ENCODE measurements around the gene TBC1D1.

TBC1D1 gene

GRCh38 chr4:38150766-38151165 is 259.9 kb downstream of the TBC1D1 start:
- no peak for TF ChIP-seq CTCF (IDR thresholded peaks at IDR 0.05; ENCODE audit: unreplicated experiment in 3 of 3)
- Mint-ChIP-seq H3K36me3 (ENCODE audit: low read depth) (no peaks in the 10 kb centered on the region), H3K27me3 (ENCODE audit: low read depth) (peaks cover 3% of the 10 kb centered on the region), H3K4me1 (peaks cover 54% of the 10 kb centered on the region), H3K9me3 (no peaks in the 10 kb centered on the region), H3K4me3 (no peak overlapping the region), H3K27ac (peak overlapping the region; percentile 68 to 94 (median 91))

- Mint-ChIP-seq H3K9me3 (no peaks in the 10 kb centered on the region), H3K27ac (peak overlapping the region in 1 of 3 experiments; percentile 33), H3K36me3 (ENCODE audit: low read depth) (no peaks in the 10 kb centered on the region), H3K27me3 (ENCODE audit: low read depth) (peaks cover 4% of the 10 kb centered on the region), H3K4me3 (no peak overlapping the region), H3K4me1 (peaks cover 58% of the 10 kb centered on the region)
- no peak for TF ChIP-seq CTCF (IDR thresholded peaks at IDR 0.05; ENCODE audit: unreplicated experiment in 3 of 3)
These were observed 261.0 kb downstream of the TBC1D1 start for GRCh38 chr4:38151873-38152272.

- no peak for TF ChIP-seq CTCF (IDR thresholded peaks at IDR 0.05; ENCODE audit: unreplicated experiment in 3 of 3)
- Mint-ChIP-seq H3K4me1 (peaks cover 58% of the 10 kb centered on the region), H3K4me3 (no peak overlapping the region), H3K36me3 (ENCODE audit: low read depth) (no peaks in the 10 kb centered on the region), H3K9me3 (no peaks in the 10 kb centered on the region), H3K27ac (peak overlapping the region; percentile 33 to 68 (median 39)), H3K27me3 (ENCODE audit: low read depth) (peaks cover 4% of the 10 kb centered on the region)
These were observed 261.4 kb downstream of the TBC1D1 start for GRCh38 chr4:38152305-38152704.

GRCh38 chr4:38152721-38153386 is 262.0 kb downstream of the TBC1D1 start:
- Mint-ChIP-seq H3K4me3 (no peak overlapping the region), H3K36me3 (ENCODE audit: low read depth) (no peaks in the 10 kb centered on the region), H3K4me1 (peaks cover 58% of the 10 kb centered on the region), H3K9me3 (no peaks in the 10 kb centered on the region), H3K27me3 (ENCODE audit: low read depth) (peaks cover 4% of the 10 kb centered on the region), H3K27ac (peak overlapping the region; percentile 33 to 68 (median 39))
- no peak for TF ChIP-seq CTCF (IDR thresholded peaks at IDR 0.05; ENCODE audit: unreplicated experiment in 3 of 3)

GRCh38 chr4:38153387-38153760 is 262.5 kb downstream of the TBC1D1 start:
- H3K27me3 Mint-ChIP-seq (ENCODE audit: low read depth), result peaks cover 4% of the 10 kb centered on the region
- TF ChIP-seq CTCF (IDR thresholded peaks at IDR 0.05; ENCODE audit: unreplicated experiment in 3 of 3), result no peak
- no peak overlapping the region for H3K4me3 Mint-ChIP-seq

GRCh38 chr4:38154252-38154651 is 263.4 kb downstream of the TBC1D1 start:
- Mint-ChIP-seq H3K9me3 (no peaks in the 10 kb centered on the region), H3K27ac (peak overlapping the region; percentile 9 to 77 (median 55)), H3K4me1 (peaks cover 60% of the 10 kb centered on the region), H3K27me3 (ENCODE audit: low read depth) (peaks cover 4% of the 10 kb centered on the region), H3K4me3 (peak overlapping the region in 1 of 3 experiments; percentile 15), H3K36me3 (ENCODE audit: low read depth) (no peaks in the 10 kb centered on the region)
- no peak for TF ChIP-seq CTCF (IDR thresholded peaks at IDR 0.05; ENCODE audit: unreplicated experiment in 3 of 3)

More at GRCh38 chr4:38153387-38153760, 262.5 kb downstream of the TBC1D1 start:
- Mint-ChIP-seq H3K27ac (no peak overlapping the region), H3K4me1 (peaks cover 60% of the 10 kb centered on the region), H3K36me3 (ENCODE audit: low read depth) (no peaks in the 10 kb centered on the region), H3K9me3 (no peaks in the 10 kb centered on the region)

Data from nephron (organoid).